ENCODE results near the gene COPS3.

GRCh38 chr17:17201271-17201670 is 79.8 kb downstream of the COPS3 start:
- TF ChIP-seq POLR2A (IDR thresholded peaks at IDR 0.05) = no peak
- no peak for TF ChIP-seq CTCF (IDR thresholded peaks at IDR 0.05)
